ENCODE results near the gene C9orf57.
"Not testable (repeated sequence)": the region's sequence is repeated elsewhere in the genome, so short reads cannot be mapped to it uniquely, and the experiment has no call there.

The C9orf57 gene

GRCh38 chr9:72025906-72026305, 34.5 kb downstream of the C9orf57 start:
- DNase-seq (ENCODE audit: low read depth in 1 of 2, low spot score in 1 of 2): no peak

- no peak for DNase-seq (ENCODE audit: low read depth in 1 of 2, low spot score in 1 of 2)
Observed at GRCh38 chr9:72023596-72023995, 36.8 kb downstream of the C9orf57 start.

- no peak for DNase-seq (ENCODE audit: low read depth in 1 of 2, low spot score in 1 of 2)
Observed at GRCh38 chr9:72022841-72023240, 37.6 kb downstream of the C9orf57 start.

- no peak for DNase-seq (ENCODE audit: low read depth in 1 of 2, low spot score in 1 of 2)
Observed at GRCh38 chr9:72013292-72013760, 47.1 kb downstream of the C9orf57 start.

GRCh38 chr9:72012646-72013045, 47.8 kb downstream of the C9orf57 start:
- DNase-seq (ENCODE audit: low read depth in 1 of 2, low spot score in 1 of 2): no peak

GRCh38 chr9:72007726-72008125, 52.7 kb downstream of the C9orf57 start:
- DNase-seq (ENCODE audit: low read depth in 1 of 2, low spot score in 1 of 2): not testable (repeated sequence)

- no peak for DNase-seq (ENCODE audit: low read depth in 1 of 2, low spot score in 1 of 2)
Observed at GRCh38 chr9:72006501-72006900, 53.9 kb downstream of the C9orf57 start.

GRCh38 chr9:72005451-72005850, 55.0 kb downstream of the C9orf57 start:
- no peak for DNase-seq (ENCODE audit: low read depth in 1 of 2, low spot score in 1 of 2)
